ENCODE measurements around the gene CRYBG1. TPM values are rescaled to one million over a fixed set of nuclear protein-coding genes. Genes with fewer than 3 reads are reported as not detected.

Gene CRYBG1
- total RNA-seq, 2 experiments from 2014 or later: 20.8 to 21.1 TPM

GRCh38 chr6:106460481-106460880 lies 100.0 kb downstream of the CRYBG1 start:
- Mint-ChIP-seq H3K36me3 (ENCODE audit: low read depth) (no peaks in the 10 kb centered on the region), H3K4me1 (ENCODE audit: low read depth) (no peaks in the 10 kb centered on the region), H3K9me3 (no peaks in the 10 kb centered on the region), H3K27me3 (no peaks in the 10 kb centered on the region), H3K27ac (no peak overlapping the region), H3K4me3 (no peak overlapping the region)
- ChIA-PET CTCF (interaction anchor here (1.0 to 4.0 kb wide), 3 partner anchors 101 to 121 kb away, joined by 3 to 21 read pairs (median 3); no protein-coding TSS in a partner anchor), POLR2A (no interaction called here)
- no peak for DNase-seq
- intact Hi-C loops (cut with micrococcal nuclease): no loop called here
- TF ChIP-seq CTCF (IDR thresholded peaks at IDR 0.05): no peak
- ATAC-seq: no peak

DNA sequence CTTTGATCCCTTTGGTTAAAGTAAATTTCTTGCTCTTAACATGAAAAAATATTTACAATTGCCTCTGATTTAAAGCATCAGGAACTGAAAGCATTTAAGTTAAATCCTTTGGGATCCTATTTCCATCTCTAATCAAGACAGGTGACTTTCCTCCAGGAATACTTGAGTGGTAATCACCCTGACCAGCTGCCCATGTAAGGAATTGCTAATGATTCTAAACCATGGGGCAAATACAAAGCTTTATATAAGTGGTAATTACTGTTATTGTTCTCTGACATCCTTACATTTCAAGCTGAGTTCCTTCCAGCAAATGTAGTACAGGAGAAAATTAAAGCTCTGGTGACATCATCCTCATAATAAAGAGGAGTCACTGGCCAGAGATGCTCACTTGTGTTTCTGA lies 100.6 kb downstream of the CRYBG1 start:
- Mint-ChIP-seq H3K27me3 (no peaks in the 10 kb centered on the region), H3K27ac (no peak overlapping the region), H3K4me3 (no peak overlapping the region), H3K4me1 (ENCODE audit: low read depth) (no peaks in the 10 kb centered on the region), H3K36me3 (ENCODE audit: low read depth) (no peaks in the 10 kb centered on the region), H3K9me3 (no peaks in the 10 kb centered on the region)
- ChIA-PET POLR2A (no interaction called here), CTCF (interaction anchor here (1.0 to 4.0 kb wide), 2 partner anchors 105 to 122 kb away, joined by 3 to 21 read pairs; no protein-coding TSS in a partner anchor)
- intact Hi-C loops (cut with micrococcal nuclease): no loop called here
- DNase-seq: no peak
- ATAC-seq: no peak
- no peak for TF ChIP-seq CTCF (IDR thresholded peaks at IDR 0.05)

- POLR2A ChIA-PET: interaction anchor here (1.0 kb wide), 1 partner anchor 25 kb away, joined by 3 read pairs; no protein-coding TSS in a partner anchor
- Mint-ChIP-seq H3K27ac (no peak overlapping the region), H3K4me3 (no peak overlapping the region), H3K9me3 (no peaks in the 10 kb centered on the region), H3K36me3 (ENCODE audit: low read depth) (no peaks in the 10 kb centered on the region), H3K27me3 (no peaks in the 10 kb centered on the region), H3K4me1 (ENCODE audit: low read depth) (no peaks in the 10 kb centered on the region)
- TF ChIP-seq CTCF (IDR thresholded peaks at IDR 0.05): no peak
- CTCF ChIA-PET: interaction anchor here (1.1 to 4.0 kb wide), 6 partner anchors 18 to 110 kb away, joined by 3 to 21 read pairs (median 5); no protein-coding TSS in a partner anchor
- ATAC-seq (no peak), DNase-seq (no peak)
- intact Hi-C loops (cut with micrococcal nuclease): no loop called here
Measured at GRCh38 chr6:106462923-106463557, 102.5 kb downstream of the CRYBG1 start.

- no peaks in the 10 kb centered on the region for H3K36me3 Mint-ChIP-seq (ENCODE audit: low read depth)
- POLR2A ChIA-PET: interaction anchor here (0.7 to 1.2 kb wide), 2 partner anchors 9 to 107 kb away, joined by 3 read pairs; no protein-coding TSS in a partner anchor
- intact Hi-C loops (cut with micrococcal nuclease): no loop called here
Measured at GRCh38 chr6:106466211-106466610, 105.7 kb downstream of the CRYBG1 start.

More at GRCh38 chr6:106466211-106466610, 105.7 kb downstream of the CRYBG1 start:
- peaks cover 2% of the 10 kb centered on the region for H3K27me3 Mint-ChIP-seq
- no peak overlapping the region for H3K4me3 Mint-ChIP-seq
- CTCF ChIA-PET: interaction anchor here (1.0 to 1.8 kb wide), 3 partner anchors 10 to 101 kb away, joined by 4 to 5 read pairs (median 4); no protein-coding TSS in a partner anchor
- ATAC-seq (no peak), DNase-seq (no peak)
- no peak for TF ChIP-seq CTCF (IDR thresholded peaks at IDR 0.05)
- no peak overlapping the region for H3K27ac Mint-ChIP-seq
- no peaks in the 10 kb centered on the region for H3K4me1 Mint-ChIP-seq (ENCODE audit: low read depth)
- no peaks in the 10 kb centered on the region for H3K9me3 Mint-ChIP-seq

Measured in activated CD8-positive, alpha-beta T cell treated with anti-CD3 and anti-CD28 coated beads for 36 hours (primary cell).